A549 (cell line): ENCODE measurements around the gene NUPR2. TPM values are rescaled to one million over a fixed set of nuclear protein-coding genes. Genes with fewer than 3 reads are reported as not detected.

Experiments
- ATAC-seq, 2 experiments: fragments of 200-7000 bp in 1 of 2; fragments of >200 bp in 1 of 2; cut with Nextera tagmentation in 1 of 2; cut with Tn5 transposase in 1 of 2; 3 replicates each; pipeline versions ENCODE4 v1.8.0 to v1.9.1; 2018 to 2020; ENCODE audit warnings: mild to moderate bottlenecking in 1 of 2, moderate library complexity in 1 of 2
- CTCF ChIA-PET: fragments of 300-600 bp; sonication (Branson Sonifier 250); formaldehyde crosslinking; extraction: SDS; loops from one replicate; lab custom pipeline; 2021; ENCODE audit warnings: antibody characterized with exemption, inconsistent platforms; lab: Yijun Ruan, JAX
- POLR2A ChIA-PET: fragments of 350-600 bp; formaldehyde crosslinking; extraction: SDS; loops from one replicate; lab custom pipeline; 2021; ENCODE audit warnings: antibody characterized with exemption, inconsistent platforms; lab: Yijun Ruan, JAX
- DNase-seq, 2 experiments: peaks; one replicate each; pipeline versions ENCODE4 v3.0.0 to v3.0.0-alpha.2; 2011 to 2016; ENCODE audit warnings: low read depth in 1 of 2, low spot score in 1 of 2
- FAIRE-seq: peaks from 2 replicates; lab custom pipeline; 2011; peaks lifted over from hg19 to GRCh38; lab: Jason Lieb, UNC
- H3K27ac ChIP-seq, 2 experiments: fragments of >200 bp; sonication (Bioruptor Twin); formaldehyde crosslinking; 3 replicates each; pipeline ENCODE4 v1.5.1; 2016 to 2017
- H3K4me1 ChIP-seq: fragments of >200 bp; sonication (Bioruptor Twin); formaldehyde crosslinking; 3 replicates; pipeline ENCODE4 v1.6.1; 2016
- H3K4me2 ChIP-seq: fragments of >200 bp; sonication (Bioruptor Twin); formaldehyde crosslinking; 3 replicates; pipeline ENCODE4 v1.6.1; 2016
- H3K4me3 ChIP-seq: fragments of >200 bp; sonication (Bioruptor Twin); formaldehyde crosslinking; 3 replicates; pipeline ENCODE4 v1.5.1; 2016
- H3K9me3 ChIP-seq: fragments of >200 bp; sonication (Bioruptor Twin); formaldehyde crosslinking; 3 replicates; pipeline ENCODE4 v1.6.1; 2016
- BCL3 ChIP-seq: fragments of >200 bp; sonication (Bioruptor Twin); formaldehyde crosslinking; IDR thresholded peaks from 3 replicates; pipeline ENCODE4 v1.6.1; 2016
- CEBPB ChIP-seq, 2 experiments: fragments of >200 bp in 1 of 2; sonication (Bioruptor Twin) in 1 of 2; formaldehyde crosslinking in 1 of 2; IDR thresholded peaks; 2 replicates each; pipeline ENCODE4 v1.6.1; 2012 to 2016
- CHD4 ChIP-seq: fragments of 200-600 bp; sonication (generic); IDR thresholded peaks from 2 replicates; pipeline ENCODE4 v1.6.1; 2016; ENCODE audit warnings: antibody characterized with exemption, mild to moderate bottlenecking, borderline replicate concordance
- EHMT2 ChIP-seq: fragments of 200-600 bp; sonication (generic); IDR thresholded peaks from 2 replicates; pipeline ENCODE4 v1.6.1; 2016; ENCODE audit warnings: antibody characterized with exemption, low read depth, mild to moderate bottlenecking, moderate library complexity
- EP300 ChIP-seq, 2 experiments: fragments of >200 bp; sonication (Bioruptor Twin); formaldehyde crosslinking; IDR thresholded peaks; 2 replicates in 1 of 2; 3 replicates in 1 of 2; pipeline ENCODE4 v1.6.1; 2016 to 2017
- FOXS1 ChIP-seq: fragments of 250-450 bp; sonication (Bioruptor Pico); IDR thresholded peaks from 2 replicates; pipeline ENCODE4 v1.5.0; 2020; ENCODE audit warnings: mild to moderate bottlenecking, moderate library complexity
- HOXB5 ChIP-seq: fragments of 250-450 bp; sonication (Bioruptor Pico); IDR thresholded peaks from 2 replicates; pipeline ENCODE4 v1.5.0; 2020; ENCODE audit warnings: mild to moderate bottlenecking, moderate library complexity
- JUNB ChIP-seq: fragments of >200 bp; sonication (Bioruptor Twin); formaldehyde crosslinking; IDR thresholded peaks from 2 replicates; pipeline ENCODE4 v1.6.1; 2016
- KDM5A ChIP-seq: fragments of 200-600 bp; sonication (generic); IDR thresholded peaks from 2 replicates; pipeline ENCODE4 v1.6.1; 2016; ENCODE audit warnings: antibody characterized with exemption, mild to moderate bottlenecking
- NR3C1 ChIP-seq: fragments of >200 bp; sonication (Bioruptor Twin); formaldehyde crosslinking; IDR thresholded peaks from 3 replicates; pipeline ENCODE4 v1.6.1; 2017
- POLR2A ChIP-seq: IDR thresholded peaks from 2 replicates; pipeline ENCODE4 v1.6.1; 2012; ENCODE audit warnings: mild to moderate bottlenecking, low read length
- POLR2AphosphoS2 ChIP-seq: conservative IDR thresholded peaks from 2 replicates; pipeline ENCODE4 v1.6.1; 2012; ENCODE audit warnings: low read length, improper control_type of control experiment, inconsistent platforms
- RAD21 ChIP-seq, 2 experiments: fragments of >200 bp in 1 of 2; sonication (Bioruptor Twin) in 1 of 2; formaldehyde crosslinking in 1 of 2; IDR thresholded peaks in 1 of 2; conservative IDR thresholded peaks in 1 of 2; 2 replicates in 1 of 2; 3 replicates in 1 of 2; pipeline ENCODE4 v1.6.1; 2012 to 2018; ENCODE audit warnings: inconsistent platforms in 1 of 2
- REST ChIP-seq: fragments of 200-600 bp; sonication (generic); IDR thresholded peaks from 2 replicates; pipeline ENCODE4 v1.6.1; 2016; ENCODE audit warnings: antibody characterized with exemption, mild to moderate bottlenecking, moderate library complexity
- RNF2 ChIP-seq: fragments of 200-600 bp; sonication (generic); IDR thresholded peaks from 2 replicates; pipeline ENCODE4 v1.6.1; 2016; ENCODE audit warnings: low read depth, mild to moderate bottlenecking, antibody characterized with exemption, moderate library complexity, borderline replicate concordance
- ZFP36 ChIP-seq: fragments of 450-650 bp; IDR thresholded peaks from 2 replicates; pipeline ENCODE4 v1.6.1; 2014; ENCODE audit warnings: borderline replicate concordance; ENCODE audit not compliant: partially characterized antibody
- WGBS: methylation state at CpG from one replicate; pipeline ENCODE4 v1.1.6; 2017; ENCODE audit errors: missing lambda C conversion rate; 5-methylcytosine and 5-hydroxymethylcytosine counted together
- polyA plus RNA-seq, 4 experiments: library from polyadenylated mRNA; depleted of rRNA in 3 of 4; stranded (reverse); fragments of >200 nt; fragmentation: RNase III in 1 of 4; extraction: RNeasy Plus Mini Kit Qiagen cat#74134 plus additional on column Dnase treatment in 1 of 4; gene quantifications; 2 replicates in 3 of 4; 3 replicates in 1 of 4; pipeline ENCODE4 v1.2.3, GENCODE V29; 2011 to 2017

The NUPR2 gene
- polyA plus RNA-seq, 2 of the 4 experiments (the other 2 are of a cell fraction) = not detected

DNA sequence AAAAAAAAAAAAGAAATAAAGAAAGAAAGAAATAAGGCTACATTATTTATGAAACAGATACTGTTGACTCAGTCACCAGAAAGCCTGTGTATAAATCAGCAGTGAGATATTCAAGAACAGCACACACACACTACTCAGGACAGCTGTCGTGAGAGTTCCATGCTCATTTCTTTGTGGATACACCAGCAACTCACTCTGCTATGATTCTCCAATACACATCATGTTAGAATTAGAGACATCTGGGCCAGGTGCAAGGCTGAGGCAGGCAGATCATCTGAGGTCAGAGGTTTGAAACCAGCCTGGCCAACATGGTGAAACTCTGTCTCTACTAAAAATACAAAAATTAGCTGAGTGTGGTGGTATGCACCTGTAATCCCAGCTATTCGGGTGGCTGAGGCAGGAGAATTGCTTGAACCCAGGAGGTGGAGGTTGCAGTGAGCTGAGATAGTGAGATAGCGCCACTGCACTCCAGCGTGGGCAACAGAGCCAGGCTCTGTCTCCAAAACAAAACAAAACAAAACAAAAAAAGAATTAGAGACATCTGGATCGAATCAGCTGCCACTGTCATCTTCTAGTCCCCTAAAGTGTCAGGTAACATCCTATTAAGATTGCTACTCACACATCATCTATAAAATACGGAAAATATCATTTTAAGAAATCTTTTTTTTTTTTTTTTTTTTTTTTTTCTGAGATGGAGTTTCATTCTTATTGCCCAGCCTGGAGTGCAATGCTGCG, 11.2 kb upstream of the NUPR2 start:
- 29% methylated on average over 7 of the region's 7 CpGs for WGBS

GRCh38 chr7:56125831-56126230, 9.6 kb upstream of the NUPR2 start:
- H3K4me2 ChIP-seq = no peak overlapping the region

More for the DNA sequence above, 11.2 kb upstream of the NUPR2 start:
- Histone ChIP-seq H3K4me1 (no peaks in the 10 kb centered on the region), H3K27ac (no peak overlapping the region), H3K4me2 (no peak overlapping the region), H3K4me3 (no peak overlapping the region), H3K9me3 (no peaks in the 10 kb centered on the region)
- ATAC-seq (no peak), DNase-seq (no peak), FAIRE-seq (no peak)
- ChIA-PET POLR2A (no interaction called here), CTCF (no interaction called here)
- TF ChIP-seq NR3C1 (no peak), ZFP36 (no peak), RAD21 (conservative IDR thresholded peaks at IDR 0.05 in 1 of 2, IDR thresholded peaks at IDR 0.05 in 1 of 2) (no peak), CHD4 (no peak), BCL3 (no peak), POLR2AphosphoS2 (no peak), EHMT2 (no peak), HOXB5 (CRISPR knock-in tag) (no peak)

DNA sequence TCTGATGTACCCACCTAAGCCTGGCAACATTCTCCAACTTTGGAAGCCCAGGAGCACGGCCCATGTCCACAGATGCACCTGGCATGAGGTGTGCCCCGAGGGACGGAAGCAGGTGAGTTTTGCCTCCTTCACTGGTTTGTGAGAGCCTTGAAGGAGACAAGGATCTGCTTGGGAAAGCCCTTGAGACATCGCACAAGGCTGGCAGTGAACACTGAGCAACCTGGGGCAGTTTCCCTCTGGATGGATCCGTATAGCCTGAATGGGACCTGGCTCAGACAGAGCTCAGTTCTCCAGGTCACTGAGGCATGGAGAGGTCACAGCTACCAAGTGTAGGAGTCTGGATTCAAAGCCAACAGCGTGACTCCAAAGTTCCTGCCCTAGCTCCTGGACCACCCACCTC, 8.8 kb upstream of the NUPR2 start:
- CTCF ChIA-PET = interaction anchor here (1.2 kb wide), 1 partner anchor 9 kb away, joined by 3 read pairs; the partner anchor contains the start of gene NUPR2
- Histone ChIP-seq H3K4me1 (no peaks in the 10 kb centered on the region), H3K4me3 (no peak overlapping the region), H3K27ac (no peak overlapping the region), H3K4me2 (no peak overlapping the region), H3K9me3 (no peaks in the 10 kb centered on the region)
- WGBS = 56% methylated on average over 3 of the region's 6 CpGs
- FAIRE-seq (no peak), DNase-seq (no peak), ATAC-seq (no peak)
- POLR2A ChIA-PET = no interaction called here
- TF ChIP-seq KDM5A = no peak
- no peak for TF ChIP-seq JUNB
- no peak for TF ChIP-seq REST
- TF ChIP-seq POLR2A = no peak
- TF ChIP-seq EP300 (IDR thresholded peaks at IDR 0.05) = no peak
- TF ChIP-seq FOXS1 (CRISPR knock-in tag) = no peak
- TF ChIP-seq RNF2 = no peak

More at GRCh38 chr7:56125831-56126230, 9.6 kb upstream of the NUPR2 start:
- ATAC-seq (no peak), FAIRE-seq (no peak), DNase-seq (no peak)
- Histone ChIP-seq H3K9me3 (no peaks in the 10 kb centered on the region), H3K27ac (no peak overlapping the region), H3K4me3 (no peak overlapping the region), H3K4me1 (no peaks in the 10 kb centered on the region)
- CTCF ChIA-PET = interaction anchor here (1.2 kb wide), 1 partner anchor 10 kb away, joined by 3 read pairs; the partner anchor contains the start of gene NUPR2
- no peak for TF ChIP-seq CEBPB (IDR thresholded peaks at IDR 0.05)
- WGBS = 35% methylated on average over 8 of the region's 8 CpGs
- POLR2A ChIA-PET = no interaction called here
